ENCODE measurements around the gene ING2.

Gene ING2

GRCh38 chr4:183468210-183469095 is 36.4 kb upstream of the ING2 start:
- no peak overlapping the region for H3K27ac Mint-ChIP-seq
- peaks cover 2% of the 10 kb centered on the region for H3K27me3 Mint-ChIP-seq (ENCODE audit: low read depth)
- H3K4me3 Mint-ChIP-seq: no peak overlapping the region
- no peaks in the 10 kb centered on the region for H3K9me3 Mint-ChIP-seq
- H3K4me1 Mint-ChIP-seq: no peaks in the 10 kb centered on the region
- H3K36me3 Mint-ChIP-seq (ENCODE audit: low read depth): peaks cover 28% of the 10 kb centered on the region
- TF ChIP-seq CTCF (IDR thresholded peaks at IDR 0.05; ENCODE audit: unreplicated experiment in 3 of 3): no peak

- peaks cover 7% of the 10 kb centered on the region for H3K27me3 Mint-ChIP-seq (ENCODE audit: low read depth)
- H3K36me3 Mint-ChIP-seq (ENCODE audit: low read depth): peaks cover 21% of the 10 kb centered on the region
- no peak overlapping the region for H3K4me3 Mint-ChIP-seq
- H3K4me1 Mint-ChIP-seq: no peaks in the 10 kb centered on the region
- H3K27ac Mint-ChIP-seq: no peak overlapping the region
- H3K9me3 Mint-ChIP-seq: no peaks in the 10 kb centered on the region
- TF ChIP-seq CTCF (IDR thresholded peaks at IDR 0.05; ENCODE audit: unreplicated experiment in 3 of 3): no peak
Observed at GRCh38 chr4:183469285-183469684, 35.6 kb upstream of the ING2 start.

GRCh38 chr4:183469936-183470335 is 34.9 kb upstream of the ING2 start:
- Mint-ChIP-seq H3K27ac (no peak overlapping the region), H3K9me3 (no peaks in the 10 kb centered on the region), H3K36me3 (ENCODE audit: low read depth) (peaks cover 17% of the 10 kb centered on the region), H3K27me3 (ENCODE audit: low read depth) (peaks cover 7% of the 10 kb centered on the region), H3K4me3 (no peak overlapping the region), H3K4me1 (no peaks in the 10 kb centered on the region)
- TF ChIP-seq CTCF (IDR thresholded peaks at IDR 0.05; ENCODE audit: unreplicated experiment in 3 of 3): no peak

GRCh38 chr4:183470821-183471220 is 34.0 kb upstream of the ING2 start:
- H3K27me3 Mint-ChIP-seq (ENCODE audit: low read depth): peaks cover 7% of the 10 kb centered on the region
- H3K27ac Mint-ChIP-seq: no peak overlapping the region
- no peaks in the 10 kb centered on the region for H3K4me1 Mint-ChIP-seq
- H3K9me3 Mint-ChIP-seq: no peaks in the 10 kb centered on the region
- no peak overlapping the region for H3K4me3 Mint-ChIP-seq
- peaks cover 17% of the 10 kb centered on the region for H3K36me3 Mint-ChIP-seq (ENCODE audit: low read depth)
- TF ChIP-seq CTCF (IDR thresholded peaks at IDR 0.05; ENCODE audit: unreplicated experiment in 3 of 3): no peak

GRCh38 chr4:183471946-183472708 is 32.7 kb upstream of the ING2 start:
- no peaks in the 10 kb centered on the region for H3K9me3 Mint-ChIP-seq
- H3K4me1 Mint-ChIP-seq: no peaks in the 10 kb centered on the region
- peaks cover 17% of the 10 kb centered on the region for H3K36me3 Mint-ChIP-seq (ENCODE audit: low read depth)
- TF ChIP-seq CTCF (IDR thresholded peaks at IDR 0.05; ENCODE audit: unreplicated experiment in 3 of 3): peak; percentile 83 to 93 (median 91)
- H3K27me3 Mint-ChIP-seq (ENCODE audit: low read depth): peaks cover 7% of the 10 kb centered on the region
- H3K27ac Mint-ChIP-seq: no peak overlapping the region
- no peak overlapping the region for H3K4me3 Mint-ChIP-seq

All from nephron (organoid).